H9 (cell line): ENCODE results near the gene DESI2. TPM values are rescaled to one million over a fixed set of nuclear protein-coding genes. Genes with fewer than 3 reads are reported as not detected.

ENCODE experiments used
- DNase-seq: peaks from one replicate; pipeline ENCODE4 v3.0.0-alpha.2; 2017
- H2AFZ ChIP-seq: one replicate; pipeline ENCODE4 v1.6.1; 2013; ENCODE audit warnings: mild to moderate bottlenecking, low read length, control low read depth, moderate library complexity
- H2AK5ac ChIP-seq: 2 replicates; pipeline ENCODE4 v1.6.1; 2013; ENCODE audit warnings: low read length, control low read depth, mixed read lengths; ENCODE audit not compliant: insufficient read length
- H2BK120ac ChIP-seq: one replicate; pipeline ENCODE4 v1.6.1; 2013; ENCODE audit warnings: low read depth, mild to moderate bottlenecking, low read length, control low read depth, inconsistent platforms; ENCODE audit not compliant: poor library complexity, severe bottlenecking
- H2BK12ac ChIP-seq: 2 replicates; pipeline ENCODE4 v1.6.1; 2013; ENCODE audit warnings: low read length, control low read depth, mixed read lengths, low read depth; ENCODE audit not compliant: insufficient read length
- H2BK15ac ChIP-seq: 2 replicates; pipeline ENCODE4 v1.6.1; 2013; ENCODE audit warnings: low read depth, low read length, control low read depth
- H2BK20ac ChIP-seq: one replicate; pipeline ENCODE4 v1.6.1; 2013; ENCODE audit warnings: low read depth, mild to moderate bottlenecking, low read length, control low read depth, inconsistent platforms; ENCODE audit not compliant: poor library complexity, severe bottlenecking
- H2BK5ac ChIP-seq: 2 replicates; pipeline ENCODE4 v1.6.1; 2013; ENCODE audit warnings: low read length, control low read depth, mixed read lengths; ENCODE audit not compliant: insufficient read length
- H3K14ac ChIP-seq: 2 replicates; pipeline ENCODE4 v1.6.1; 2013; ENCODE audit warnings: low read length, control low read depth; ENCODE audit not compliant: insufficient read depth
- H3K18ac ChIP-seq: 2 replicates; pipeline ENCODE4 v1.6.1; 2013; ENCODE audit warnings: low read depth, mild to moderate bottlenecking, mixed read lengths, low read length, control low read depth; ENCODE audit not compliant: insufficient read length
- H3K23ac ChIP-seq: 2 replicates; pipeline ENCODE4 v1.6.1; 2013; ENCODE audit warnings: low read length, control low read depth, mixed read lengths, low read depth; ENCODE audit not compliant: insufficient read length
- H3K23me2 ChIP-seq: 2 replicates; pipeline ENCODE4 v1.6.1; 2013; ENCODE audit warnings: low read depth, mild to moderate bottlenecking, mixed read lengths, low read length, control low read depth; ENCODE audit not compliant: insufficient read length, poor library complexity, severe bottlenecking
- H3K27ac ChIP-seq: 2 replicates; pipeline ENCODE4 v1.5.1; 2013; ENCODE audit warnings: low read length, control low read depth, mixed read lengths, low read depth; ENCODE audit not compliant: insufficient read length
- H3K27me3 ChIP-seq: 2 replicates; pipeline ENCODE4 v1.6.1; 2013; ENCODE audit warnings: low read length, control low read depth, inconsistent platforms; ENCODE audit not compliant: insufficient read depth
- H3K4ac ChIP-seq: 2 replicates; pipeline ENCODE4 v1.6.1; 2013; ENCODE audit warnings: low read depth, mild to moderate bottlenecking, control low read depth, inconsistent platforms, low read length, moderate library complexity
- H3K4me1 ChIP-seq: 2 replicates; pipeline ENCODE4 v1.6.1; 2013; ENCODE audit warnings: low read length, control low read depth, inconsistent platforms; ENCODE audit not compliant: insufficient read depth
- H3K4me2 ChIP-seq: 2 replicates; pipeline ENCODE4 v1.6.1; 2013; ENCODE audit warnings: low read length, control low read depth, mixed read lengths; ENCODE audit not compliant: insufficient read length, insufficient read depth
- H3K56ac ChIP-seq: 2 replicates; pipeline ENCODE4 v1.6.1; 2013; ENCODE audit warnings: low read depth, mild to moderate bottlenecking, mixed read lengths, low read length, control low read depth; ENCODE audit not compliant: insufficient read length
- H3K79me1 ChIP-seq: 2 replicates; pipeline ENCODE4 v1.6.1; 2013; ENCODE audit warnings: low read depth, mild to moderate bottlenecking, moderate library complexity, low read length, control low read depth, inconsistent platforms; ENCODE audit not compliant: insufficient read depth, poor library complexity, severe bottlenecking
- H3K79me2 ChIP-seq: 2 replicates; pipeline ENCODE4 v1.6.1; 2013; ENCODE audit warnings: low read length, control low read depth, inconsistent platforms; ENCODE audit not compliant: insufficient read depth
- H3K9ac ChIP-seq: 2 replicates; pipeline ENCODE4 v1.6.1; 2013; ENCODE audit warnings: low read length, control low read depth, mixed read lengths; ENCODE audit not compliant: insufficient read length; ENCODE audit errors: extremely low read depth
- H3K9me3 ChIP-seq: one replicate; pipeline ENCODE4 v1.6.1; 2013; ENCODE audit warnings: low read depth, low read length, inconsistent platforms; ENCODE audit not compliant: control insufficient read depth
- H3T11ph ChIP-seq: one replicate; pipeline ENCODE4 v1.6.1; 2013; ENCODE audit warnings: mild to moderate bottlenecking, low read length, control low read depth, inconsistent platforms
- H4K20me1 ChIP-seq: one replicate; pipeline ENCODE4 v1.6.1; 2013; ENCODE audit not compliant: control insufficient read depth, insufficient read length, insufficient read depth
- H4K5ac ChIP-seq: 2 replicates; pipeline ENCODE4 v1.6.1; 2013; ENCODE audit warnings: low read depth, mild to moderate bottlenecking, mixed read lengths, low read length, control low read depth; ENCODE audit not compliant: insufficient read length
- H4K8ac ChIP-seq: replicated peaks from 2 replicates; pipeline ENCODE4 v1.6.1; 2013; ENCODE audit warnings: low read length, control low read depth, mixed read lengths, low read depth; ENCODE audit not compliant: insufficient read length
- H4K91ac ChIP-seq: 2 replicates; pipeline ENCODE4 v1.6.1; 2013; ENCODE audit warnings: low read depth, mild to moderate bottlenecking, moderate library complexity, mixed read lengths, low read length, control low read depth; ENCODE audit not compliant: insufficient read length
- H3K27ac Mint-ChIP-seq, 3 experiments: 2 replicates in 2 of 3; 3 replicates in 1 of 3; pipeline ENCODE4 v1.8.0; 2020 to 2021; ENCODE audit warnings: mixed read lengths in 3 of 3, mild to moderate bottlenecking in 1 of 3, moderate library complexity in 1 of 3
- H3K27me3 Mint-ChIP-seq: 2 replicates; pipeline ENCODE4 v1.8.0; 2021; ENCODE audit warnings: low read depth, mild to moderate bottlenecking, moderate library complexity, mixed read lengths
- H3K36me3 Mint-ChIP-seq, 3 experiments: 2 replicates in 2 of 3; 3 replicates in 1 of 3; pipeline ENCODE4 v1.8.0; 2020 to 2021; ENCODE audit warnings: low read depth in 3 of 3, mixed read lengths in 3 of 3; ENCODE audit not compliant: insufficient read depth in 1 of 3
- H3K4me1 Mint-ChIP-seq, 2 experiments: 2 replicates each; pipeline ENCODE4 v1.8.0; 2020; ENCODE audit warnings: mixed read lengths in 2 of 2
- H3K4me3 Mint-ChIP-seq, 2 experiments: 2 replicates in 1 of 2; 3 replicates in 1 of 2; pipeline ENCODE4 v1.8.0; 2020 to 2021; ENCODE audit warnings: mild to moderate bottlenecking in 2 of 2, mixed read lengths in 2 of 2, moderate library complexity in 1 of 2
- H3K9me3 Mint-ChIP-seq, 2 experiments: 2 replicates in 1 of 2; 3 replicates in 1 of 2; pipeline ENCODE4 v1.8.0; 2020; ENCODE audit warnings: mild to moderate bottlenecking in 2 of 2, mixed read lengths in 2 of 2, moderate library complexity in 1 of 2
- total RNA-seq: library from RNA; stranded (reverse); gene quantifications from 2 replicates; pipeline ENCODE4 v1.2.1, GENCODE V29; 2021
- TF ChIP-seq, protein P1 (sequence below): fragments of 200-600 bp; sonication (generic); conservative IDR thresholded peaks from 3 replicates; pipeline ENCODE4 v1.8.0; 2021; ENCODE audit warnings: antibody characterized with exemption, mild to moderate bottlenecking

DESI2 gene
- total RNA-seq, 1 experiment from 2014 or later, result 89.9 TPM

DNA sequence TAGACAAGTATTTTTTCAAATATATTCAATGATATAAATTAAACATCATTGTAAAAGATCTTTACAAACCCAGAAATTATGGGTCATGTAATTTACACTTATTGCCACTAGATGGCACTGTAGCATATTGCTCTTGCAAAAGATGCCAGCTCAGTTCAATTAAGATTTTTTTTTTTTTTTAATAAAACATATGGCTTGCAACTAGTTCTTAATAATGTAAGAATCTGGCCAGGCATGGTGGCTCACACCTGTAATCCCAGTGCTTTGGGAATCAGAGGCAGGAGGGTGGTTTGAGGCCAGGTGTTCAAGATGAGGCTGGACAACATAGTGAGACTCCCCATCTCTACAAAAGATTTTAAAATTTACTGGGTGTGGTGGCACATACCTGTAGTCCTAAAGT lies 49.4 kb upstream of the DESI2 start:
- Histone ChIP-seq H3K79me1 (no peaks in the 10 kb centered on the region), H2BK15ac (no peak overlapping the region), H2AK5ac (no peak overlapping the region), H3K14ac (no peak overlapping the region), H3K18ac (no peak overlapping the region), H2BK5ac (no peak overlapping the region), H3K23me2 (no peaks in the 10 kb centered on the region), H3K27ac (no peak overlapping the region), H3K9me3 (no peaks in the 10 kb centered on the region), H3K23ac (no peak overlapping the region), H3T11ph (no peak overlapping the region), H4K91ac (no peak overlapping the region), H4K8ac (no peak overlapping the region), H3K4ac (no peak overlapping the region), H3K4me1 (peaks cover under 1% of the 10 kb centered on the region; the same call in 1 of the 2 replicates), H2BK20ac (no peak overlapping the region), H3K4me2 (no peak overlapping the region), H3K79me2 (no peaks in the 10 kb centered on the region), H4K20me1 (no peaks in the 10 kb centered on the region), H3K56ac (no peak overlapping the region), H2AFZ (no peak overlapping the region), H4K5ac (no peak overlapping the region), H2BK12ac (no peak overlapping the region), H2BK120ac (no peak overlapping the region), H3K27me3 (no peaks in the 10 kb centered on the region), H3K9ac (no peak overlapping the region)
- Mint-ChIP-seq H3K4me3 (no peak overlapping the region), H3K4me1 (peaks cover 11% of the 10 kb centered on the region in 2 experiments), H3K27me3 (no peaks in the 10 kb centered on the region), H3K27ac (no peak overlapping the region), H3K36me3 (peaks cover 0 to under 1% (median 0%) of the 10 kb centered on the region in 3 experiments; a peak in 1 of 7 replicates), H3K9me3 (no peaks in the 10 kb centered on the region)
- no peak for DNase-seq
- TF ChIP-seq, protein P1, sequence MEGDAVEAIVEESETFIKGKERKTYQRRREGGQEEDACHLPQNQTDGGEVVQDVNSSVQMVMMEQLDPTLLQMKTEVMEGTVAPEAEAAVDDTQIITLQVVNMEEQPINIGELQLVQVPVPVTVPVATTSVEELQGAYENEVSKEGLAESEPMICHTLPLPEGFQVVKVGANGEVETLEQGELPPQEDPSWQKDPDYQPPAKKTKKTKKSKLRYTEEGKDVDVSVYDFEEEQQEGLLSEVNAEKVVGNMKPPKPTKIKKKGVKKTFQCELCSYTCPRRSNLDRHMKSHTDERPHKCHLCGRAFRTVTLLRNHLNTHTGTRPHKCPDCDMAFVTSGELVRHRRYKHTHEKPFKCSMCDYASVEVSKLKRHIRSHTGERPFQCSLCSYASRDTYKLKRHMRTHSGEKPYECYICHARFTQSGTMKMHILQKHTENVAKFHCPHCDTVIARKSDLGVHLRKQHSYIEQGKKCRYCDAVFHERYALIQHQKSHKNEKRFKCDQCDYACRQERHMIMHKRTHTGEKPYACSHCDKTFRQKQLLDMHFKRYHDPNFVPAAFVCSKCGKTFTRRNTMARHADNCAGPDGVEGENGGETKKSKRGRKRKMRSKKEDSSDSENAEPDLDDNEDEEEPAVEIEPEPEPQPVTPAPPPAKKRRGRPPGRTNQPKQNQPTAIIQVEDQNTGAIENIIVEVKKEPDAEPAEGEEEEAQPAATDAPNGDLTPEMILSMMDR, result peak; percentile 92
